Naive thymus-derived CD4-positive, alpha-beta T cell (primary cell): ENCODE results near the gene NRN1. TPM values are rescaled to one million over a fixed set of nuclear protein-coding genes. Genes with fewer than 3 reads are reported as not detected.
A peak's percentile ranks its signal among the peaks of the same experiment; 100 is the strongest.

ENCODE experiments used
- ATAC-seq: fragments of 150-1000 bp; cut with Tn5 transposase; 2 replicates; pipeline ENCODE4 v1.10.0; 2021; ENCODE audit warnings: mild to moderate bottlenecking, moderate library complexity
- CTCF ChIA-PET: fragments of 350-600 bp; sonication (Branson Sonifier 250); formaldehyde crosslinking; loops from one replicate; lab custom pipeline; 2021; ENCODE audit warnings: antibody characterized with exemption; lab: Charles Lee
- POLR2A ChIA-PET: fragments of 350-600 bp; sonication (Branson Sonifier 250); formaldehyde crosslinking; loops from one replicate; lab custom pipeline; 2021; ENCODE audit warnings: antibody characterized with exemption, inconsistent platforms; lab: Charles Lee
- DNase-seq, 9 donors: peaks; one replicate each; pipeline versions ENCODE4 v3.0.0 to v3.0.0-alpha.2; 2020 to 2022; ENCODE audit warnings: mixed read lengths in 1 of 9
- H3K27ac ChIP-seq: one replicate; pipeline ENCODE4 v1.7.0; 2013; ENCODE audit warnings: mild to moderate bottlenecking, low read depth, low read length, moderate library complexity
- H3K27me3 ChIP-seq, 2 donors: one replicate each; pipeline ENCODE4 v1.7.0; 2013; ENCODE audit warnings: low read length in 2 of 2, mild to moderate bottlenecking in 2 of 2, moderate library complexity in 2 of 2; ENCODE audit not compliant: control insufficient read depth in 2 of 2, insufficient read depth in 2 of 2
- H3K36me3 ChIP-seq, 3 experiments: 1 replicate in 2 of 3; 2 replicates in 1 of 3; pipeline ENCODE4 v1.7.0; 2013; ENCODE audit warnings: low read length in 3 of 3, mild to moderate bottlenecking in 3 of 3, moderate library complexity in 1 of 3; ENCODE audit not compliant: insufficient read depth in 3 of 3, control insufficient read depth in 2 of 3
- H3K4me1 ChIP-seq, 2 donors: one replicate each; pipeline ENCODE4 v1.7.0; 2013; ENCODE audit warnings: low read length in 2 of 2, mild to moderate bottlenecking in 2 of 2, moderate library complexity in 1 of 2; ENCODE audit not compliant: control insufficient read depth in 2 of 2, insufficient read depth in 2 of 2
- H3K4me3 ChIP-seq: 2 replicates; pipeline ENCODE4 v1.7.0; 2013; ENCODE audit warnings: mild to moderate bottlenecking, low read length
- H3K9me3 ChIP-seq, 3 experiments: 1 replicate in 2 of 3; 2 replicates in 1 of 3; pipeline ENCODE4 v1.7.0; 2013; ENCODE audit warnings: low read length in 3 of 3; ENCODE audit not compliant: control insufficient read depth in 2 of 3
- H3K27ac Mint-ChIP-seq, 9 donors: one replicate each; pipeline ENCODE4 v1.8.0; 2020 to 2022; ENCODE audit warnings: mixed read lengths in 9 of 9, mild to moderate bottlenecking in 8 of 9, moderate library complexity in 5 of 9, inconsistent platforms in 2 of 9
- H3K27me3 Mint-ChIP-seq, 5 donors: one replicate each; pipeline ENCODE4 v1.8.0; 2021 to 2022; ENCODE audit warnings: mixed read lengths in 5 of 5, mild to moderate bottlenecking in 1 of 5
- H3K36me3 Mint-ChIP-seq, 5 donors: one replicate each; pipeline ENCODE4 v1.8.0; 2020 to 2022; ENCODE audit warnings: mixed read lengths in 5 of 5, mild to moderate bottlenecking in 3 of 5, inconsistent platforms in 1 of 5
- H3K4me1 Mint-ChIP-seq, 7 donors: one replicate each; pipeline ENCODE4 v1.8.0; 2020 to 2022; ENCODE audit warnings: mixed read lengths in 7 of 7, mild to moderate bottlenecking in 3 of 7, inconsistent platforms in 1 of 7
- H3K4me3 Mint-ChIP-seq, 10 donors: one replicate each; pipeline ENCODE4 v1.8.0; 2020 to 2022; ENCODE audit warnings: mild to moderate bottlenecking in 10 of 10, mixed read lengths in 10 of 10, moderate library complexity in 6 of 10, inconsistent platforms in 2 of 10
- H3K9me3 Mint-ChIP-seq, 11 donors: one replicate each; pipeline ENCODE4 v1.8.0; 2020 to 2022; ENCODE audit warnings: mixed read lengths in 11 of 11, mild to moderate bottlenecking in 4 of 11, inconsistent platforms in 1 of 11, moderate library complexity in 1 of 11
- intact Hi-C, 2 donors: fragments of 100-400 bp; cut with micrococcal nuclease; formaldehyde crosslinking; loops; one replicate each; pipeline ENCODE4 v1.15.1; 2023
- polyA plus RNA-seq, 2 donors: library from polyadenylated mRNA; unstranded; fragments of 300-500 nt; fragmentation: Illumina TruSeq; gene quantifications; one replicate each; pipeline ENCODE4 v1.2.3, GENCODE V29; 2021
- total RNA-seq, 6 experiments: library from RNA in 5 of 6; stranded (reverse) in 5 of 6; gene quantifications; 1 replicate in 5 of 6; 2 replicates in 1 of 6; pipeline ENCODE4 v1.2.3 and lab custom pipeline; 2021 to 2026

NRN1 gene
- total RNA-seq (1 to 10 TPM in 2 of 5 experiments, under 1 TPM in 2, not detected in 1; 0.19 to 9.1 (median 0.70) TPM), polyA plus RNA-seq (under 1 TPM in 1 of 2 donors, not detected in 1; 0.34 TPM), total RNA-seq (lab: John Stamatoyannopoulos, UW) (not detected)

- POLR2A ChIA-PET = no interaction called here
- CTCF ChIA-PET = interaction anchor here (0.7 kb wide), 1 partner anchor 1857 kb away, joined by 3 read pairs; no protein-coding TSS in a partner anchor
- Histone ChIP-seq H3K27me3 (peaks cover 59 to 67% of the 10 kb centered on the region in 2 donors), H3K4me3 (peak within 1 kb of the TSS; percentile 5), H3K9me3 (peaks cover 0 to 6% (median 0%) of the 10 kb centered on the region in 3 experiments), H3K36me3 (no peaks in the 10 kb centered on the region), H3K27ac (no peak within 1 kb of the TSS), H3K4me1 (peaks cover 20 to 57% of the 10 kb centered on the region in 2 donors)
- intact Hi-C loops = loop anchor here (5.0 to 10.0 kb wide), 9 partner anchors 194 to 1718 kb away; partner anchors contain the start of genes BMP6 (in 1 of the 2), CDYL (in 1 of the 2), DSP (in 1 of the 2) and RPP40 (in 1 of the 2)
- Mint-ChIP-seq H3K4me1 (peaks cover 36 to 74% (median 59%) of the 10 kb centered on the region in 7 donors), H3K9me3 (peaks cover 0 to 33% (median 10%) of the 10 kb centered on the region in 11 donors), H3K36me3 (peaks cover 0 to 16% (median 6%) of the 10 kb centered on the region in 5 donors), H3K27ac (peak within 1 kb of the TSS in 6 of 9 donors; percentile 72 to 92 (median 82)), H3K4me3 (peak within 1 kb of the TSS; percentile 60 to 90 (median 82)), H3K27me3 (peaks cover 68 to 86% (median 71%) of the 10 kb centered on the region in 5 donors)
- ATAC-seq (no peak), DNase-seq (no peak)
Measured at GRCh38 chr6:6006428-6007365, at the start of gene NRN1. TSS of gene NRN1 (minus strand) at chr6:6006925. CDS start at chr6:6006749, 176 bp downstream.

DNA sequence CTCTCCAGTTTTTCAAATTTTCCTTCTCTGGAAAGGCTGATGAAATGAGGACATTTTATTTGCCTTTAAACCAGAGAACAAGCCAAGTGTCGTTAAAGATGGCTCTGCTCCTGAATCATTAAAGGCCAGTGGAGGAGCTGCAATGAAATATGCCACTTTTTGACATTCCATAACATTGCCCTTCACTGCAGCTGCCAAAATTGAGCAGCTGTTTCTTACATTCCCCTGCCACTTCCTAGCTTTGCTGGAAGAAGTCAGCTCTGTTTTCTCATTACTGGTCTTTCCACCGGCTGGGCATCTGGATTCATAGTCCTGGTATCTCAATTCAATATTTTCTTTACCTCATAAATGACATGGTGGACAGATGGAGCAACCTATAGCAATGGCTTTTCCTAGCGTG is 45.5 kb upstream of the NRN1 start:
- ChIA-PET POLR2A (no interaction called here), CTCF (interaction anchor here (0.6 kb wide), 1 partner anchor 635 kb away, joined by 6 read pairs; no protein-coding TSS in a partner anchor)
- H3K27me3 Mint-ChIP-seq = peaks cover 21 to 66% (median 56%) of the 10 kb centered on the region in 5 donors

DNA sequence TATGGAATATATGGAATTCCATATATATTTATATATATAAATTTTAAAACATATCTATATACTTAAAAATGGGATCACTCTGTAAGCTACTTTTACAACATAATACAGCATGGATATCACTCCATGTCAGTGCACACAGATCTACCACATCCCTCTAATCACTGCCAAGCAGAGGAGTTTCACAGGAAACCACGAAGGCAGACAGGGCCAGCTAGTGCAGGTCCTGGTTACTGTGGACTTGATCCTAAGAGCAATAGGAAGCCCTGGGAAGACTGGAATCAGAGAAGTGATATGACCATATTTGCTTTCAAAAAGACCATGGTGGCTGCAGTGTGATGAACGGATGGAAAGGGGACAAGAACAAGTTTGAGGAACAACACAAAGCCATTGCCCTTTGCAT is 40.0 kb upstream of the NRN1 start:
- Histone ChIP-seq H3K4me1 (no peaks in the 10 kb centered on the region), H3K27me3 (peaks cover 0 to 5% of the 10 kb centered on the region in 2 donors), H3K36me3 (no peaks in the 10 kb centered on the region), H3K9me3 (no peaks in the 10 kb centered on the region), H3K27ac (no peak overlapping the region), H3K4me3 (no peak overlapping the region)
- CTCF ChIA-PET = no interaction called here
- H3K27ac Mint-ChIP-seq = peak overlapping the region in 1 of 9 donors; percentile 44
- DNase-seq (no peak), ATAC-seq (no peak)
- peaks cover 0 to 12% (median 0%) of the 10 kb centered on the region in 5 donors for H3K36me3 Mint-ChIP-seq
- peaks cover 0 to 14% (median 4%) of the 10 kb centered on the region in 11 donors for H3K9me3 Mint-ChIP-seq
- peaks cover 9 to 53% (median 46%) of the 10 kb centered on the region in 5 donors for H3K27me3 Mint-ChIP-seq
- H3K4me1 Mint-ChIP-seq = no peaks in the 10 kb centered on the region
- intact Hi-C loops = no loop called here
- POLR2A ChIA-PET = no interaction called here
- no peak overlapping the region for H3K4me3 Mint-ChIP-seq

More for the DNA sequence above, 45.5 kb upstream of the NRN1 start:
- Histone ChIP-seq H3K27ac (no peak overlapping the region), H3K4me3 (no peak overlapping the region), H3K27me3 (no peaks in the 10 kb centered on the region), H3K9me3 (no peaks in the 10 kb centered on the region), H3K36me3 (no peaks in the 10 kb centered on the region), H3K4me1 (no peaks in the 10 kb centered on the region)
- no peak for ATAC-seq
- Mint-ChIP-seq H3K27ac (no peak overlapping the region), H3K9me3 (peaks cover 0 to 14% (median 4%) of the 10 kb centered on the region in 11 donors), H3K4me3 (no peak overlapping the region), H3K36me3 (peaks cover 0 to 6% (median 0%) of the 10 kb centered on the region in 5 donors), H3K4me1 (no peaks in the 10 kb centered on the region)
- intact Hi-C loops = no loop called here
- DNase-seq = no peak

DNA sequence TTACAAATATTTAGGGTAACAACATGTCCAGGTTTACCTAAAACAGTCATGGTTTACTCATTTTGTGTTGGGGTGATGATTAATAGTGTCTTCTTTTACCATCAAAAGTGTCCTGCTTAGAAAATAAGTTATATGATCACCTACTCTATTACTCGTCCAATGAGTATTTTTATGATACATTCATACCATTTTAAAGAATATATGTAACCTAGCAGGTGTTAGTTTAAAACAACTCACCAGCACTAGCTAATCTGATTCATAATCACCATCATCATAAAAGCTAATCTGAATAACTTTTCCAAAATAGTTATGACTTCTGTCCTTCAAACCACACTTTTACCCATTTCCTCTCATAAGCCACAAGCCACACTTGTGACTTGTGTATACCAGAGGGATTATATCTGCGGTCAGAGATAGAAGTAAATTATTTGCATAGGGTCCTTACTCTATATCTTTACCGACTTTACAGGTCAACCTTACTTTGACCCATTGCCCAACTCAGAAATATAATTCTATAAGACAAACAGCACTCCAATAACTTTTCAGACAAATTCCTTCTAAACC is 33.3 kb upstream of the NRN1 start:
- Histone ChIP-seq H3K4me1 (no peaks in the 10 kb centered on the region), H3K27ac (no peak overlapping the region), H3K27me3 (peaks cover 0 to 4% of the 10 kb centered on the region in 2 donors), H3K9me3 (no peaks in the 10 kb centered on the region), H3K4me3 (no peak overlapping the region), H3K36me3 (no peaks in the 10 kb centered on the region)
- ATAC-seq (no peak), DNase-seq (no peak)
- H3K27ac Mint-ChIP-seq = no peak overlapping the region
- peaks cover 13 to 38% (median 32%) of the 10 kb centered on the region in 5 donors for H3K27me3 Mint-ChIP-seq
- ChIA-PET CTCF (no interaction called here), POLR2A (no interaction called here)
- no peaks in the 10 kb centered on the region for H3K9me3 Mint-ChIP-seq
- intact Hi-C loops = no loop called here
- H3K4me3 Mint-ChIP-seq = no peak overlapping the region
- H3K4me1 Mint-ChIP-seq = peaks cover 0 to 4% (median 0%) of the 10 kb centered on the region in 7 donors
- peaks cover 0 to 7% (median 0%) of the 10 kb centered on the region in 5 donors for H3K36me3 Mint-ChIP-seq

DNA sequence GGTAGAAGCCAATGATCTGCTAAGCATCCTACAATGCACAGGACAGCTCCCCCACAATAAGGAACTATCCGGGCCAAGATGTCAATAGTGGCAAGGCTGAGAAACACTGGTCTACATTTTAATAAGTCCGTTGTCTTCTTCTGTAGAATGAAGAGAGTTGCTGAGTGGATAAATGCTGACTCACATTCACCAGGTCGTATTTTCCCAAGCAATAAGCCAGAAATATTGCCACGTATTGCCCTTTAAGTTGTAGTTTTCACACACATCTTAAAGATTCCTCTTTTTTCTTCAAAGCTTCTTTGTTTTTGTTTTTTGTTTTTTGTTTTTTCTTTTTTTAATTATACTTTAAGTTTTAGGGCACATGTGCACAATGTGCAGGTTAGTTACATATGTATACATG is 30.5 kb upstream of the NRN1 start:
- Histone ChIP-seq H3K9me3 (no peaks in the 10 kb centered on the region), H3K4me3 (no peak overlapping the region), H3K36me3 (no peaks in the 10 kb centered on the region), H3K27ac (no peak overlapping the region), H3K27me3 (peaks cover 0 to 4% of the 10 kb centered on the region in 2 donors), H3K4me1 (no peaks in the 10 kb centered on the region)
- Mint-ChIP-seq H3K4me1 (peaks cover 0 to 4% (median 0%) of the 10 kb centered on the region in 7 donors), H3K36me3 (no peaks in the 10 kb centered on the region), H3K4me3 (no peak overlapping the region), H3K27me3 (peaks cover 13 to 26% (median 19%) of the 10 kb centered on the region in 5 donors), H3K27ac (no peak overlapping the region), H3K9me3 (no peaks in the 10 kb centered on the region)
- DNase-seq (no peak), ATAC-seq (no peak)
- intact Hi-C loops = no loop called here
- CTCF ChIA-PET = no interaction called here
- POLR2A ChIA-PET = no interaction called here

DNA sequence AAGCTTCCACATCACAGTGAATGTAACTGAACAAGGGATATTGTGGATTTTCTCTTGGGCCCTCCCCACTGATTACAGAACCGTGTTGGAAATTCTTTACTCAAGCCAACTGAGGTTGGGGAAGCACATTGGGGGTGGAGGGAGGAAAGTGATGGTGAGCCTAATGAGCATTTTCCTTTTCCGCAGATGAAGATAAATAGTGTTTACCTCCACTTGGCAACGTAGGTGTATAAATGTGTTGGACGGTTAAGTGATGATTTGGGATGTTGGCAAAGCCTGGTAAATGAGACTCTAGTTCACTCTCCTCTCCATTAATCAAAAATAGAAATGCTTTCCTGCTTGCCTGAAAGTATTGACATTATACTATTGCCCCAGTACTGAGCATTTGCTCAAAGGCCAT is 27.1 kb upstream of the NRN1 start:
- no peak overlapping the region for H3K27ac ChIP-seq
- Mint-ChIP-seq H3K27me3 (peaks cover 0 to 18% (median 11%) of the 10 kb centered on the region in 5 donors), H3K4me3 (no peak overlapping the region), H3K36me3 (no peaks in the 10 kb centered on the region), H3K27ac (no peak overlapping the region), H3K4me1 (no peaks in the 10 kb centered on the region), H3K9me3 (no peaks in the 10 kb centered on the region)
- ChIA-PET POLR2A (no interaction called here), CTCF (no interaction called here)
- H3K36me3 ChIP-seq = no peaks in the 10 kb centered on the region
- no peak overlapping the region for H3K4me3 ChIP-seq
- no peaks in the 10 kb centered on the region for H3K9me3 ChIP-seq
- intact Hi-C loops = no loop called here
- ATAC-seq (no peak), DNase-seq (no peak)
- H3K4me1 ChIP-seq = no peaks in the 10 kb centered on the region
- no peaks in the 10 kb centered on the region for H3K27me3 ChIP-seq
